A673 (cell line): Measurements from ENCODE around the gene ERFL. TPM values are rescaled to one million over a fixed set of nuclear protein-coding genes. Genes with fewer than 3 reads are reported as not detected.

ENCODE experiments used
- BruUV-seq: library from RNA; stranded (reverse); fragments of 400-500 nt; replicated peaks from 2 replicates; lab custom pipeline; 2021; lab: Mats Ljungman, UMichigan
- CTCF ChIA-PET: fragments of 300-600 bp; sonication (Branson Sonifier 250); formaldehyde crosslinking; loops from one replicate; lab custom pipeline; 2022; ENCODE audit warnings: antibody characterized with exemption; lab: Charles Lee
- POLR2A ChIA-PET: fragments of 300-600 bp; sonication (Branson Sonifier 250); formaldehyde crosslinking; loops from one replicate; lab custom pipeline; 2022; ENCODE audit warnings: antibody characterized with exemption; ENCODE audit not compliant: low non-redundant PET; lab: Charles Lee
- DNase-seq: peaks from one replicate; pipeline ENCODE4 v3.0.0-alpha.2; 2015; ENCODE audit warnings: low spot score
- H3K27ac ChIP-seq: fragments of 200-600 bp; sonication (generic); 2 replicates; pipeline ENCODE4 v1.5.1; 2016; ENCODE audit warnings: mixed run types, low read depth, mild to moderate bottlenecking, mixed read lengths, antibody characterized with exemption, low read length; ENCODE audit not compliant: poor library complexity, severe bottlenecking
- H3K27me3 ChIP-seq: fragments of 200-600 bp; sonication (generic); replicated peaks from 2 replicates; pipeline ENCODE4 v1.6.1; 2017; ENCODE audit warnings: mixed run types, low read depth, mild to moderate bottlenecking, mixed read lengths, antibody characterized with exemption, low read length; ENCODE audit not compliant: insufficient read depth, poor library complexity
- H3K36me3 ChIP-seq: fragments of 200-600 bp; sonication (generic); 2 replicates; pipeline ENCODE4 v1.6.1; 2016; ENCODE audit warnings: mixed run types, mild to moderate bottlenecking, mixed read lengths, antibody characterized with exemption, low read length; ENCODE audit not compliant: insufficient read depth, poor library complexity, severe bottlenecking
- H3K4me1 ChIP-seq: fragments of 200-600 bp; sonication (generic); 2 replicates; pipeline ENCODE4 v1.6.1; 2017; ENCODE audit warnings: mixed run types, mild to moderate bottlenecking, mixed read lengths, antibody characterized with exemption, low read length; ENCODE audit not compliant: insufficient read depth, poor library complexity, severe bottlenecking
- H3K4me3 ChIP-seq: fragments of 200-600 bp; sonication (generic); 2 replicates; pipeline ENCODE4 v1.5.1; 2016; ENCODE audit warnings: low read depth, mixed run types, mild to moderate bottlenecking, mixed read lengths, low read length; ENCODE audit not compliant: poor library complexity, severe bottlenecking
- H3K9me3 ChIP-seq: fragments of 200-600 bp; sonication (generic); 2 replicates; pipeline ENCODE4 v1.6.1; 2016; ENCODE audit warnings: mixed run types, low read depth, mild to moderate bottlenecking, mixed read lengths, antibody characterized with exemption, low read length; ENCODE audit not compliant: poor library complexity, severe bottlenecking
- CTCF ChIP-seq: fragments of 300-800, 200-600 bp; sonication (generic); conservative IDR thresholded peaks from 2 replicates; pipeline ENCODE4 v1.5.1; 2017; ENCODE audit warnings: low read depth, mild to moderate bottlenecking, antibody characterized with exemption, low read length, moderate library complexity, mixed read lengths
- EZH2 ChIP-seq: fragments of 200-600 bp; sonication (generic); IDR thresholded peaks from 2 replicates; pipeline ENCODE4 v1.6.1; 2017; ENCODE audit warnings: borderline replicate concordance, low read depth, mild to moderate bottlenecking, mixed read lengths, antibody characterized with exemption, low read length; ENCODE audit not compliant: poor library complexity, severe bottlenecking
- intact Hi-C: fragments of 100-400 bp; cut with micrococcal nuclease; formaldehyde crosslinking; loops from one replicate; pipeline ENCODE4 v1.10.0; 2022; ENCODE audit not compliant: unreplicated experiment
- total RNA-seq: library from RNA; stranded (reverse); gene quantifications from 2 replicates; pipeline ENCODE4 v1.2.3, GENCODE V29; 2021

ERFL gene
- total RNA-seq, 1 experiment from 2014 or later, result 0.95 TPM

- POLR2A ChIA-PET, result interaction anchor here (0.9 kb wide), 1 partner anchor 111 kb away, joined by 3 read pairs; no protein-coding TSS in a partner anchor
- Histone ChIP-seq H3K27me3 (no peaks in the 10 kb centered on the region), H3K9me3 (no peaks in the 10 kb centered on the region), H3K4me1 (peaks cover 7% of the 10 kb centered on the region), H3K27ac (no peak overlapping the region), H3K36me3 (peaks cover 3% of the 10 kb centered on the region), H3K4me3 (no peak overlapping the region)
- CTCF ChIA-PET, result interaction anchor here (0.8 to 3.0 kb wide), 2 partner anchors 113 to 164 kb away, joined by 3 to 11 read pairs; partner anchors contain the start of genes DMRTC2 and LYPD4
- no TSS peak for BruUV-seq
- TF ChIP-seq EZH2 (no peak), CTCF (no peak)
- DNase-seq, result no peak
- intact Hi-C loops, result loop anchor here (10.0 kb wide), 1 partner anchor 162 kb away; the partner anchor contains the start of gene CEACAM3
Observed at GRCh38 chr19:41957161-41957837, 29.1 kb upstream of the ERFL start.

- BruUV-seq, result no TSS peak
- intact Hi-C loops, result loop anchor here (10.0 kb wide), 1 partner anchor 162 kb away; the partner anchor contains the start of gene CEACAM3
Observed at GRCh38 chr19:41956621-41957020, 28.4 kb upstream of the ERFL start.

GRCh38 chr19:41955521-41955920, 27.3 kb upstream of the ERFL start:
- no peaks in the 10 kb centered on the region for H3K9me3 ChIP-seq
- H3K4me1 ChIP-seq, result peaks cover 7% of the 10 kb centered on the region
- no peaks in the 10 kb centered on the region for H3K27me3 ChIP-seq
- ChIA-PET CTCF (no interaction called here), POLR2A (no interaction called here)
- H3K36me3 ChIP-seq, result peaks cover 3% of the 10 kb centered on the region
- no peak overlapping the region for H3K4me3 ChIP-seq
- DNase-seq, result no peak
- intact Hi-C loops, result loop anchor here (10.0 kb wide), 1 partner anchor 161 kb away; the partner anchor contains the start of gene CEACAM3
- TF ChIP-seq CTCF (no peak), EZH2 (no peak)
- H3K27ac ChIP-seq, result no peak overlapping the region
- no TSS peak for BruUV-seq

More at GRCh38 chr19:41956621-41957020, 28.4 kb upstream of the ERFL start:
- TF ChIP-seq CTCF, result no peak
- TF ChIP-seq EZH2, result no peak
- Histone ChIP-seq H3K9me3 (no peaks in the 10 kb centered on the region), H3K4me3 (no peak overlapping the region), H3K36me3 (peaks cover 3% of the 10 kb centered on the region), H3K27ac (no peak overlapping the region), H3K27me3 (no peaks in the 10 kb centered on the region), H3K4me1 (peaks cover 7% of the 10 kb centered on the region)
- CTCF ChIA-PET, result interaction anchor here (0.8 to 3.0 kb wide), 2 partner anchors 112 to 163 kb away, joined by 3 to 11 read pairs; partner anchors contain the start of genes DMRTC2 and LYPD4
- DNase-seq, result no peak
- POLR2A ChIA-PET, result no interaction called here
